ENCODE measurements around the gene NKTR. TPM values are rescaled to one million over a fixed set of nuclear protein-coding genes. Genes with fewer than 3 reads are reported as not detected.

NKTR gene
- total and polyA plus RNA-seq, 3 donors from 2014 or later: 42.2 to 203 (median 175) TPM

DNA sequence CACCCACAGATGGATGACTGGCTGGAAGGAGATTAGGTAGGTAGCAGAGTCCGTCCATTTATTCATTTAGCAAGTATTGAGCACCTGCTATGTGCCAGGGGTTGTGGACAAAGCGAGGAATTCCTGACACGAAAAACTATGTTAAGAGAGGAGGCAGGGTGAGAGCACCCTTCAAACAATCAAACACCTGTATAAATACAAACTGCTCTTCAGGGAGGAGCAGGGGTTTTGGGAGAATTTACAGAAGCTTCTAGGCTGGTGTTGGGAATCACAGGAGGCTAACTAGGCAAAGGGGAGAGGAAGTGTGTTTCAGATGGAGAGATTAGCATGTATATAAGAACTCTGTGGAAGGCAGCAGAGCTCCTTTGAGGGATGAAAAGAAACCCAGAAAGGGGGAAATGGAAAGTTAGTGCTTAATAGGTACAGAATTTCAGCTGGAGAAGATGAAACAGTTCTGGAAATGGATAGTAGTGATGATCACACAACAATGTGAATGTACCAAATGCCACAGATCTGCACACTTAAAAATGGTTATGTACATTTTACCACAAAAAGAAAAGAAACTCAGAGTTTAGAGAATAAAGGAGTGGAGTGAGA, 17.9 kb upstream of the NKTR start:
- H3K4me3 ChIP-seq: peak overlapping the region; percentile 84 to 93
- no peaks in the 10 kb centered on the region for H3K27me3 ChIP-seq
- intact Hi-C loops (cut with DNase I; ENCODE audit: low total_unique reads): no loop called here
- H3K36me3 ChIP-seq (ENCODE audit: low read depth, missing control alignments): no peaks in the 10 kb centered on the region
- DNase-seq: no peak
- peaks cover 17% of the 10 kb centered on the region for H3K4me1 ChIP-seq
- TF ChIP-seq POLR2A (IDR thresholded peaks at IDR 0.05): no peak
- TF ChIP-seq, protein P1, sequence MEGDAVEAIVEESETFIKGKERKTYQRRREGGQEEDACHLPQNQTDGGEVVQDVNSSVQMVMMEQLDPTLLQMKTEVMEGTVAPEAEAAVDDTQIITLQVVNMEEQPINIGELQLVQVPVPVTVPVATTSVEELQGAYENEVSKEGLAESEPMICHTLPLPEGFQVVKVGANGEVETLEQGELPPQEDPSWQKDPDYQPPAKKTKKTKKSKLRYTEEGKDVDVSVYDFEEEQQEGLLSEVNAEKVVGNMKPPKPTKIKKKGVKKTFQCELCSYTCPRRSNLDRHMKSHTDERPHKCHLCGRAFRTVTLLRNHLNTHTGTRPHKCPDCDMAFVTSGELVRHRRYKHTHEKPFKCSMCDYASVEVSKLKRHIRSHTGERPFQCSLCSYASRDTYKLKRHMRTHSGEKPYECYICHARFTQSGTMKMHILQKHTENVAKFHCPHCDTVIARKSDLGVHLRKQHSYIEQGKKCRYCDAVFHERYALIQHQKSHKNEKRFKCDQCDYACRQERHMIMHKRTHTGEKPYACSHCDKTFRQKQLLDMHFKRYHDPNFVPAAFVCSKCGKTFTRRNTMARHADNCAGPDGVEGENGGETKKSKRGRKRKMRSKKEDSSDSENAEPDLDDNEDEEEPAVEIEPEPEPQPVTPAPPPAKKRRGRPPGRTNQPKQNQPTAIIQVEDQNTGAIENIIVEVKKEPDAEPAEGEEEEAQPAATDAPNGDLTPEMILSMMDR (IDR thresholded peaks at IDR 0.05): no peak
- WGBS, 2 donors: 0 to 5% methylated on average over 3 of the region's 3 CpGs
- peak overlapping the region; percentile 86 to 93 for H3K27ac ChIP-seq
- no peaks in the 10 kb centered on the region for H3K9me3 ChIP-seq

DNA sequence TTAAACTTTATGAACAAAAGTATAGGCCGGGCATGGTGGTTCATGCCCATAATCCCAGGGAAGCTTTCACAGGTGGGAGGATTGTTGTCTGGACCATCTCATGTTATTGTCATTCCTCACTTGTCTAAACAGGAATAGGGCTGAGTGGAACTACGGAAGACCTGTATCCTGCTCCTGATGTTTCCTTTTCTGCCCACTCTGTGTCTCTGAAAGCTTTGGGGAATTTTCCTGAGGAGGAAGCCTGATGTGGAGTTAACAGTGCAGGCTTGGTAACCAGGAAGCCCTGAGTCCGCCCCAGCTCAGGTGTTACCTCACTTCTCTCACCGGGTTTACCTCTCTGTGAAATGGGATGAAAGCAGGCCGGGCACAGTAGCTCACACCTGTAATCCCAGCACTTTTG, 11.9 kb upstream of the NKTR start:
- WGBS, 2 donors: 84 to 85% methylated on average over 5 of the region's 5 CpGs
- no peak for DNase-seq
- H3K27ac ChIP-seq: no peak overlapping the region
- no peaks in the 10 kb centered on the region for H3K36me3 ChIP-seq (ENCODE audit: low read depth, missing control alignments)
- H3K27me3 ChIP-seq: no peaks in the 10 kb centered on the region
- H3K4me3 ChIP-seq: no peak overlapping the region
- TF ChIP-seq, protein P1 (IDR thresholded peaks at IDR 0.05): no peak
- TF ChIP-seq POLR2A (IDR thresholded peaks at IDR 0.05): no peak
- intact Hi-C loops (cut with DNase I; ENCODE audit: low total_unique reads): no loop called here
- no peaks in the 10 kb centered on the region for H3K4me1 ChIP-seq
- no peaks in the 10 kb centered on the region for H3K9me3 ChIP-seq

DNA sequence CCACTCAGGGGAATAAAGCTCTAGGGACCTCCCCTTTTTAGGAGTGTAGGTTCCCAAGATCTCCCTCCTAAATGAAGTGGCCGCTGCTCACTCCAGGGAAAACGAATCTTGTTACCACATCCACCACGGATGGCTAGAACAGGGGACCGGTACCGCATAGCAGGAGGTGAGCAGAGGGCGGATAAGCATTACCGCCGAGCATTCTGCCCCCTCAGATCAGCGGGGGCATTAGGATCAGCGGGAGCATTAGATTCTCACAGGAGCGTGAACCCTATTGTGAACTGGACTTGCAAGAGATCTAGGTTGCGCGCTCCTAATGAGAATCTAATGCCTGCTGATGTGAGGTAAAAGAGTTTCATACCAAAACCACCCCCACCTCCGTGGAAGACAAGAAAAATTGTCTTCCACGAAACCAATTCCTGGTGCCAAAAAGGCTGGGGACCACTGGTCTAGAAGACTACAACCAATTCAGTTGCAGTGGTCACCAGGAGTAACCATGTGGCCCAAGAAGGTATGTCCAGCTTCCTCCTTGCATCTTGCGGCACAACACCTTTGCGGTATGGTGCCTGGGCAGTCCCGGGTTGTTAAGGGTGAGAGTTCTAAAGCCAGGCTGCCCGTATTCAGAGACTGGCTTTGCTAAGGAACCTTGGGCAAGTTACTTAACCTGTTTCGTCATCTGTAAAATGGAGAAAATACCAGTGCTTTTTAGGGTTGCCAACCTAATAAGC, 10.9 kb upstream of the NKTR start:
- intact Hi-C loops (cut with DNase I; ENCODE audit: low total_unique reads): loop anchor here (10.0 kb wide), 1 partner anchor 65 kb away; the partner anchor contains the start of gene ZBTB47
- WGBS, 2 donors: 54 to 70% methylated on average over 20 of the region's 20 CpGs
- no peaks in the 10 kb centered on the region for H3K9me3 ChIP-seq
- no peaks in the 10 kb centered on the region for H3K27me3 ChIP-seq
- TF ChIP-seq, protein P1 (IDR thresholded peaks at IDR 0.05): no peak
- no peak for TF ChIP-seq POLR2A (IDR thresholded peaks at IDR 0.05)
- no peaks in the 10 kb centered on the region for H3K4me1 ChIP-seq
- peak overlapping the region; percentile 70 to 83 for H3K4me3 ChIP-seq
- H3K36me3 ChIP-seq (ENCODE audit: low read depth, missing control alignments): no peaks in the 10 kb centered on the region
- peak overlapping the region in 1 of 2 donors; percentile 90 for H3K27ac ChIP-seq
- no peak for DNase-seq

DNA sequence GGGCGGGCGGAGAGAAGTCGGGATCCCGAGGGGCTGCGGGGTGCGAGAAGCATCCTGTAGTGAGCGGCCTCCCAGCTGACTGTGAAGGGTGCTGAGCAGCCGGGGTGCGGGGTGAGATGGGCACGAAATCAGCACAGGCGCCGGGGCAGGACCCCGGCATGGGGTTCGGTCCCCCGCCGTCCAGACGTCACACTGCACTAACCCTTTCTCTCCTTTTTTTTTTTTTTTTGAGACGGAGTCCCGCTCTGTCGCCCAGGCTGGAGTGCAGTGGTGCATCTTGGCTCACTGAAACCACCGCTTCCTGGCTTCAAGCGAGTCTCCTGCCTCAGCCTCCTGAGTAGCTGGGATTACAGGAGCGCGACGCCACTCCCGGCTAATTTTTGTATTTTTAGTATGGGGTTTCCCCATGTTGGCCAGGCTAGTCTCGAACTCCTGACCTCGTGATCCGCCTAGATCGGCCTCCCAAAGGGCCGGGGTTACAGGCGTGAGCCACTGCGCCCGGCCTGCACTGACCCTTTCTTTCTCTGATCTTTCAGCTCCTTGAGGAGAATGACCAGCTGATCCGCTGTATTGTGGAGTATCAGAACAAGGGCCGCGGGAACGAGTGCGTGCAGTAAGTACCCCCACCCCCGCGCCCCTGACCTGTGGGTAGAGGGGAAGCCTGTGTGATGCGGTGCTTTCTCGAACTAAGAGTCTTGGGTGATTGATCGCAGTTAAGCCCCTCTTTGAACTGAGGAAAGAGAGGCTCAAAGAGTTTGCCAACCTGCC, 9.3 kb upstream of the NKTR start:
- WGBS, 2 donors: 5% methylated on average over 13 to 44 of the region's 44 CpGs
- H3K9me3 ChIP-seq: no peaks in the 10 kb centered on the region

More for the DNA sequence above, 9.3 kb upstream of the NKTR start:
- H3K36me3 ChIP-seq (ENCODE audit: low read depth, missing control alignments): no peaks in the 10 kb centered on the region
- no peaks in the 10 kb centered on the region for H3K27me3 ChIP-seq
- peak overlapping the region; percentile 88 to 90 for H3K27ac ChIP-seq
- DNase-seq: no peak
- intact Hi-C loops (cut with DNase I; ENCODE audit: low total_unique reads): loop anchor here (10.0 kb wide), 1 partner anchor 64 kb away; the partner anchor contains the start of gene ZBTB47
- peak overlapping the region; percentile 70 to 83 for H3K4me3 ChIP-seq
- TF ChIP-seq, protein P1 (IDR thresholded peaks at IDR 0.05): no peak
- no peak for TF ChIP-seq POLR2A (IDR thresholded peaks at IDR 0.05)
- no peaks in the 10 kb centered on the region for H3K4me1 ChIP-seq

Measured in testis (tissue), 3 donors.